ENCODE data around the gene CXCL6.

The CXCL6 gene

DNA sequence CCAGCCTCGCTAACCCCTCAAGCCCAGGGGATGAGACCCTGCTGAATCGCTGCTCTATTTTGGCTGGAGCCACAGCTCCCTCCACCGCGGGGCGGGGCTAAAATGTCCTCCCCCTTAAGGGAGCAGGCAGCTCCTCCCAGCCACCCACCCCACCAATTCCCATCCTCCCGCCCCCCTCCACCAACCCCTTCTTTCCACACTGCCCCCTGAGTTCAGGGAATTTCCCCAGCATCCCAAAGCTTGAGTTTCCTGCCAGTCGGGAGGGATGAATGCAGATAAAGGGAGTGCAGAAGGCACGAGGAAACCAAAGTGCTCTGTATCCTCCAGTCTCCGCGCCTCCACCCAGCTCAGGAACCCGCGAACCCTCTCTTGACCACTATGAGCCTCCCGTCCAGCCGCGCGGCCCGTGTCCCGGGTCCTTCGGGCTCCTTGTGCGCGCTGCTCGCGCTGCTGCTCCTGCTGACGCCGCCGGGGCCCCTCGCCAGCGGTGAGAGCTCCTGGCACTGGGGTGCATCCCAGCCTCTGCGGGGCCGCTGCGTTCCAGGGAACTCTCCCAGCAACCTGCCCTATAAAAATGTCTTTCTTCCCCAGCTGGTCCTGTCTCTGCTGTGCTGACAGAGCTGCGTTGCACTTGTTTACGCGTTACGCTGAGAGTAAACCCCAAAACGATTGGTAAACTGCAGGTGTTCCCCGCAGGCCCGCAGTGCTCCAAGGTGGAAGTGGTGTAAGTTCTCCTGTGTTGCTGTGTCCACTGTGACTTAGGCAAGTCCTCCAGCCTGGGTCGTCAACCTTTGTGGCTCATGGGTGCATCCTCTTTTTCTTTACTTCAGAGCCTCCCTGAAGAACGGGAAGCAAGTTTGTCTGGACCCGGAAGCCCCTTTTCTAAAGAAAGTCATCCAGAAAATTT is at the start of gene CXCL6:
Gene CXCL6, plus strand, starts transcription at position 306 of the 907 bp plus-strand sequence. Its CDS starts 73 bp downstream, at position 379.
- peak in 1 of 2 donors; percentile 17 for DNase-seq

DNA sequence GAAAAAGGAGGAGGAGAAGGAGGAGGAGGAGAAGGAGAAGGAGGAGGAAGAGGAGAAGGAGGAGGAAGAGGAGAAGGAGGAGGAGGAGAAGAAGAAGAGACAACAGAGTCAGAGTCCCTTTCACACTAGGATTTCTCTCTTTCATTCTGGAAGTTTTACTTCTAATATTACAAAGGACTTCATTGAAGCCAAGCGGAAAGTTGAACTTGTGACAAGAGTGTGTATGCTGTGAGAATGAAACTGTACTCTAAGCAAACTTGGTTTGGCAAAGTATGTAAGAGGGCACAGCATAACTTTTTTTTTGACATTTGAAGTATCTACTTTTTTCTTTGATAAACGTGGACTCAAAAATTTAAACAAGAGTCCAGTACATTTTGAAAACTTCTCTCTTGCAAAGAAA is 48.1 kb upstream of the CXCL6 start:
- DNase-seq: no peak

GRCh38 chr4:73798842-73799241 is 37.6 kb upstream of the CXCL6 start:
- no peak for DNase-seq

- DNase-seq: no peak
These were observed 36.3 kb upstream of the CXCL6 start for GRCh38 chr4:73800206-73800605.

GRCh38 chr4:73801692-73802091 is 34.8 kb upstream of the CXCL6 start:
- DNase-seq: no peak

DNA sequence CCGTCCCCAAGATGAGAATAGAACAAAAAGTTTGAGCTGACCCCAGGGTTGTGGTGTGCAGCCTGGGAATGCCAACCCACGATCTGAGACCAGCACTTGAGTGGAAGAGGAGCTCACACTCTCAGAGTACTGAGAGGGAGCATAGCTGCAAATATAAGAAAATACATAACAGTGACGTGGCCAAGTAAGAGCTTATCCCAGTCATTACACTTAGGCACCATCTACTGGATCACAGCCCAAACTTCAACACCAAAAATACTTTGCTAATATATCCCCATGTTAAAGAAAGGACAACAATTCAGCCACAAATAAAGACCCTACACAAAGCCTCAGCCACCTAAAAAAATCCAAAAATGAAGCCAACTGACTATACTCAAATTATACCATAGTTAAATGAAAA is 33.3 kb upstream of the CXCL6 start:
- no peak for DNase-seq

DNA sequence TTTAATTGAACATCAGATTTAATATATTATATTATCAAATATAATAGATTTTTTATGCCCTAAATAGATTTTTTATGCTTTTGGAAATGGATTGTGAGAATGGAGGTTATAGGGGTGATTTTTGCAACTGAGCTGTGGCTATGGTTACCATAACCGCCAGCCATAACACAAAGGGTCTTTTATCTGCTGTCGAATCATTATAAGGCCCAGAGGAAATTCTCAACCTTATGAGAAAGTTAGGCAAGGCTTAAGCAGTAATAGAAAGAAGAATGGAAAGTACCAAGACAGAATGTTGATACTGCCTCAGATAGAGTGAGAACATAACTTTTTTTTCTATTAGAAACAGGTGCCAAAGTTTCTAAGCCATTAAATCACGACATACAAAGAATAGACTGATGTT is 26.3 kb upstream of the CXCL6 start:
- no peak for DNase-seq

GRCh38 chr4:73811841-73812240 is 24.6 kb upstream of the CXCL6 start:
- no peak for DNase-seq

DNA sequence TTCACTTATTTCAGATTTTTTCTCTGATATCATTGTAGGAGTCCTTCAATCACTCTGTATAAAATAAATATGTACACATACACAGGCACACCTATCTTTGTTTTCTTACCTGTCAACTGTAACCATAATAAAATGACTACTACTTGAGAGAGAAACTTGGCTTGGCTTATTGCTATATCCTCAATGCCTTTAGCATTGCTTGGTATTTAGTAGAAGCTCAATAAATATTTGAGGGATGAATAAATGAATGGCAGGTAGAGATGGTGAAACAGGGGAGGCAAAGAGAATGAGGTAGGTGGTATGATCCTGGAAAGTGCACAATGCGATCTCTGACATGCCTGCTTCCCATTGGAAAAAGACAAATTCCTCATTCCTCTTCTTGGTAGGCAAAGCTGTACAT is 21.8 kb upstream of the CXCL6 start:
- no peak for DNase-seq

- no peak for DNase-seq
These were observed 21.3 kb upstream of the CXCL6 start for GRCh38 chr4:73815145-73815544.

DNA sequence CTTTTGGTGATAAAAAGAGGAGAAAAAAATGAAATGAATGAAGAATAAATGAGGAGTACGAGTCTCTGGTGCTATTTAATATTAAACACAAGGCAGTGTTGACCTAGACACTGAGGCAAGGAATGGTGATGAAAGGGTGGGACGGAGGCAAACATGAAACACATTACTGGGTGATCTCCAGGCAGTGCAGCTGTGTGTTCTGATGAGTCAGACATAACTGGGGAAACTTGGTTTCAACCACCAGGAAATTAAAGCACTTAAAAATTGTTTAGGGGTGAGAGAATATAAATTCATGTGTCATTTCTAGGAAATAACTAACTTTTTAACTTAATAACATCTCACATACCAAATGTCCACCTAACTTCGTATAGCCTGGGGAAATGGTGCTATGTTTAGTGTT is 19.7 kb upstream of the CXCL6 start:
- DNase-seq: no peak

DNA sequence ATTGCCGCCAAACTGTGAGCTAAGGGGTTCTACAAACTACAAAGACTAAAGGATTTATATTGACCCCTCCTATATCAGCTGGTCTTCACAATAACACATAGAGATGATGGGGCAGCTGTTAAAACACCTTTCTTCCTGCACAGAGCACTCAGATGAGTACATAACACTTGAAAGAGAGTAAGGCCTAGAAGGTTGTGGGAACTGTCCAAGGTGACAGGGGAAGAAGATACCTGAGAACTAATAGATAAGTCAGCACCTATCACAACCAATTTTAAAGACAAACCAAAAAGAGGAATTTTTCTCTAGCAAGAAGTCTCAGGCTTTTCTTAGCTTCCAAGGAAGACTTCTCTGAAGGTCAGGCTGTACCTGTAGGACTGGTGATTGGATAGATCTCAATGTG is 19.1 kb upstream of the CXCL6 start:
- no peak for DNase-seq

- DNase-seq: no peak
These were observed 15.2 kb upstream of the CXCL6 start for GRCh38 chr4:73821325-73821724.

GRCh38 chr4:73822389-73822788 is 14.1 kb upstream of the CXCL6 start:
- DNase-seq: no peak

- no peak for DNase-seq
These were observed 13.5 kb upstream of the CXCL6 start for GRCh38 chr4:73822812-73823504.

DNA sequence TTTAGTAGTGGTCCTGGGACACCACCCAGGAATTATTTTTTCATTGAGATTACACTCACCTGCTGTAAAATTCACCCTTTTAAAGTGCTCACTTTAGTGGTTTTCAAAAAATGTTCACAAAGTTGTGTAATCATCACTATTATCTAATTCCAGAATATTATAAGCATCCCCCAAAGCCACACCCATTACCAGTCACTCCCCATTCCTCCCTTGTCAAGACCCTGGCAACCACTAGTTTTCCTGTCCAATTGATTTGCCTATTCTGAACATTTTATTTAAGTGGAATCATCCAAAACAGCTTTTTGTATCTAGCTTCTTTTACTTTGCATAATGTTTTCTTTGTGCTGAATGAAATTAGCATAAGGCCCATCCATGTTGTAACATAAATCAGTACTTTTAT is 12.7 kb upstream of the CXCL6 start:
- no peak for DNase-seq

DNA sequence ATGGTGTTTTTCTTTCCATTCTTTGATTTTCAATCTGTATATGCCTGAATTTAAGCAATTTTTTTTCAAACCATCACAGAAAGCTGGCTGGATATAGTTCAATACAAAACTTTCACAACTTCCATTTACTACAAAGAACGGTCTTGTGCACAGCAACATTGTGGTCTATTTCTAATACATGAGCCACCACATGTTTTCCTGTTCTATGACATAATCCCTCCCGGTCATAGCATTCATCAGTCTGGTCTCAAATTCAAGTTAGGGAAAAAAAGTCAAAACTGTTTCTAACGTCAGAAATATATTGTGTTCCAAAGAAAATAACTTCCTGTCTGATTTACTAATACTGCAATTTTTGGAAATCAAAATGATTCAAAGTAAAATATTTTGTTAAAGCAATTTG is 7.5 kb upstream of the CXCL6 start:
- DNase-seq: no peak

- no peak for DNase-seq
These were observed 4.9 kb upstream of the CXCL6 start for GRCh38 chr4:73831569-73831968.

DNA sequence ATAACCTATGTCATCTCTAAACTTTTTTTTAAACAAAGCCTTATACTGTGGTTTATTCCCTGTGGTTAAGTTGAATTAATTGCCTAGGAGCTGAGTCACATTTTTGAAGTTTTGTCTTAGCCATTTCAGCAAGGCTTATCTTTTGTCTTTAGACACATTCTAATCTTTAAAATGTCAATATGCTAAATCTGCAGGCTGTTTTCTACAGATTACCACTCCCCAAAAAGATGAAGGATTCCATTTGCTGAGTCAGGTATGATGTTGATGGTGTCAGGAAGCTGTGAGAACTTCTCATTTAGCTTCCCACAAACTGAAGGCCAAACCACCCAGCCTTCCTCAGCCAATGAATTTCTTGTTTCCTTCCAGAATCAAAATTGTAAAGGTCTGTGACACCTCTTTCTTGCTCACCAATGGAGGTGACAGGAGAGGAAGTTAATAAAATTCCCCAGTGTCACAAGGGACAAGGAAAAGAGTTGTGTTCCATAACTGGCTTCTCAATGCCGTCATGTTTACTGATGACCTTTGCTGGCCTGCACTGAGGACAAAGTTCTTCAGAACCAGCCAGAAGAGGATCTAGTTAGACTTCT is 3.7 kb upstream of the CXCL6 start:
- no peak for DNase-seq

GRCh38 chr4:73839071-73839470 is 2.6 kb downstream of the CXCL6 start:
- DNase-seq: no peak

DNA sequence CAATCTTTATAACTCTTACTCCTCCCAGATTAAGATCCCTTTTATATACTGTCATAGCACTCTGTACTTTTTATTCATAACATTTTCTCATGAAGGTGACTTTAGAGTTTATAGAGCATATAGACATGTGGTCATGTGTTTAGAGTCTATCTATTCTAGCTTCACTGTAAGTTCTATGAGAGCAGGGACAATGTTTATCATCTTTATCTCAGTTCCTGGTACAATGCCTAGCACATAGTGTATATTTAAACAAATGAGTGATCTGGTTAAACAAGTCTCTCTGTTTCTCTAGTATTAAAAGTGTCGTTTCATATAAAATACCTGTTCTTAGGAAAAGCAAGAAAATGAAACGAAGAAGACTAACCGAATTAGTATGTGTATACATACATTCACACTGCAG is 3.2 kb downstream of the CXCL6 start:
- DNase-seq: no peak

DNA sequence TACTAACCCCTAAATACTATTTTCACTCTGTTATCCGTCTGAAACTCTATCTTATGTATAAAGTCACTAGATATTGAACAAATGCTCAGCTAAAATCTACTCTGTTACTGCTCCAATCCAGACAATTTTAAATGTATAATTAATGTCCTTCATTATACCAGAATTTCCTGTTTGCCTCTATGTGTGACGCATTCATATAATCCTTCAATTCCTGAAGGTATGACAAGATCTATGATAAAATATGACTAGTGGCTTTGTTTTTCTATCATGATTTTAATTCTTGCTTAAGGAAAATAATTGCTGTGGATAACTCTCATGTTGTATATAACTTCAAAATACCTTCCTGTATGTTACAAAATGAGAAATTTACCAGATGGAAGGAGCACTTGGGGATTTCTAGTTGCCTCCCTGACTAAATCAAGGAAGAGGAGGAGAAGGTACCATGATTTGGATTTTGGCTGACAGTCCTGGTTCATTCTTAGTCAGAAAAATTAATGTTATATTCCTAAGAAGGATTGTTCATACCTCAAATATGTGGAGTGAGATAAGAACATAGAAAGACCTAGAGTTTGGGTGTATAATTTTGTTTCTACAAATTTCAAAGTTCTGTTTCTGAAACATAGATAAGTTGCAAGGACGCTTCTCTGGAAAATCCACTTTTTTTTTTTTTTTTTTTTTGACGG is 4.9 kb downstream of the CXCL6 start:
- no peak for DNase-seq

GRCh38 chr4:73842696-73843095 is 6.2 kb downstream of the CXCL6 start:
- DNase-seq: no peak
